HCT116 (cell line): Measurements from ENCODE around the gene RASL10A. TPM values are rescaled to one million over a fixed set of nuclear protein-coding genes. Genes with fewer than 3 reads are reported as not detected.

Experiments used
- ATAC-seq: fragments of 200-7000 bp; cut with Tn5 transposase; 2 replicates; pipeline ENCODE4 v1.9.1; 2020; ENCODE audit warnings: mild to moderate bottlenecking, moderate library complexity
- BruUV-seq: library from RNA; stranded (reverse); fragments of 400-500 nt; replicated peaks from 2 replicates; lab custom pipeline; 2021; lab: Mats Ljungman, UMichigan
- CTCF ChIA-PET: fragments of 300-600 bp; sonication (Branson Sonifier 250); formaldehyde crosslinking; loops from one replicate; lab custom pipeline; 2021; ENCODE audit warnings: antibody characterized with exemption; lab: Charles Lee
- POLR2A ChIA-PET: fragments of 300-600, 350-600 bp; sonication (Branson Sonifier 250); formaldehyde crosslinking; loops from one replicate; lab custom pipeline; 2021; ENCODE audit warnings: antibody characterized with exemption; lab: Charles Lee
- RAD21 ChIA-PET, 2 experiments: fragments of 300-600 bp; sonication (Branson Sonifier 250); formaldehyde crosslinking; loops; one replicate each; lab custom pipeline; 2023; ENCODE audit warnings: low total read pairs in 2 of 2; ENCODE audit not compliant: uncharacterized antibody in 2 of 2, unreplicated experiment in 2 of 2, low non-redundant PET in 1 of 2; lab: Charles Lee
- DNase-seq: peaks from one replicate; pipeline ENCODE4 v3.0.0-alpha.2; 2010; ENCODE audit warnings: low read depth, low spot score
- H2AFZ ChIP-seq: fragments of 200-600 bp; shearing (Covaris generic), sonication (generic); 2 replicates; pipeline ENCODE4 v1.6.1; 2017; ENCODE audit warnings: low read depth, mixed run types, mixed read lengths, antibody characterized with exemption, low read length; ENCODE audit not compliant: poor library complexity, severe bottlenecking
- H3K27ac ChIP-seq: 2 replicates; pipeline ENCODE4 v1.5.1; 2012; ENCODE audit warnings: low read depth, low read length
- H3K27me3 ChIP-seq: fragments of 200-600 bp; sonication (generic); 2 replicates; pipeline ENCODE4 v1.6.1; 2016; ENCODE audit warnings: mixed run types, low read length, mixed read lengths; ENCODE audit not compliant: insufficient read depth
- H3K36me3 ChIP-seq, 2 experiments: fragments of 200-500 bp in 1 of 2; fragments of 200-600 bp in 1 of 2; sonication (Bioruptor generic) in 1 of 2; sonication (generic) in 1 of 2; 2 replicates each; pipeline versions ENCODE4 v1.5.1 to v1.6.1; 2014 to 2016; ENCODE audit warnings: low read length in 2 of 2, inconsistent platforms in 1 of 2, mixed read lengths in 1 of 2, mixed run types in 1 of 2; ENCODE audit not compliant: insufficient read depth in 2 of 2, control insufficient read depth in 1 of 2
- H3K4me1 ChIP-seq, 2 experiments: fragments of 200-600 bp in 1 of 2; sonication (generic) in 1 of 2; 2 replicates each; pipeline versions ENCODE4 v1.5.1 to v1.6.1; 2012 to 2017; ENCODE audit warnings: low read length in 2 of 2, inconsistent platforms in 1 of 2, mild to moderate bottlenecking in 1 of 2, mixed read lengths in 1 of 2, mixed run types in 1 of 2, moderate library complexity in 1 of 2; ENCODE audit not compliant: insufficient read depth in 2 of 2, control insufficient read depth in 1 of 2
- H3K4me2 ChIP-seq: fragments of 200-600 bp; sonication (generic); 2 replicates; pipeline ENCODE4 v1.6.1; 2017; ENCODE audit warnings: mixed run types, low read length, mixed read lengths
- H3K4me3 ChIP-seq, 2 experiments: fragments of 200-600 bp in 1 of 2; sonication (generic) in 1 of 2; replicated peaks in 1 of 2; 2 replicates each; pipeline ENCODE4 v1.5.1; 2011 to 2016; ENCODE audit warnings: low read length in 2 of 2, control low read depth in 1 of 2, low read depth in 1 of 2, mild to moderate bottlenecking in 1 of 2, mixed read lengths in 1 of 2, mixed run types in 1 of 2
- H3K79me2 ChIP-seq: fragments of 200-600 bp; sonication (generic); 2 replicates; pipeline ENCODE4 v1.6.1; 2017; ENCODE audit warnings: mild to moderate bottlenecking, mixed run types, low read length, moderate library complexity, mixed read lengths; ENCODE audit not compliant: insufficient read depth
- H3K9ac ChIP-seq: fragments of 200-600 bp; sonication (generic); 2 replicates; pipeline ENCODE4 v1.6.1; 2016; ENCODE audit warnings: low read length, mixed read lengths
- H3K9me2 ChIP-seq: fragments of 200-600 bp; sonication (generic), shearing (Covaris generic); 2 replicates; pipeline ENCODE4 v1.6.1; 2017; ENCODE audit warnings: mixed run types, mild to moderate bottlenecking, moderate library complexity; ENCODE audit not compliant: insufficient read depth
- H3K9me3 ChIP-seq, 2 experiments: fragments of 200-500 bp in 1 of 2; fragments of 200-600 bp in 1 of 2; sonication (Bioruptor generic) in 1 of 2; sonication (generic) in 1 of 2; 2 replicates each; pipeline ENCODE4 v1.6.1; 2014 to 2017; ENCODE audit warnings: low read length in 2 of 2, mixed read lengths in 2 of 2, inconsistent platforms in 1 of 2, low read depth in 1 of 2, mild to moderate bottlenecking in 1 of 2, mixed run types in 1 of 2, moderate library complexity in 1 of 2; ENCODE audit not compliant: control insufficient read depth in 1 of 2, insufficient read depth in 1 of 2
- H4K20me1 ChIP-seq: fragments of 200-600 bp; sonication (generic), shearing (Covaris generic); 2 replicates; pipeline ENCODE4 v1.6.1; 2017; ENCODE audit warnings: mixed run types, mild to moderate bottlenecking, moderate library complexity; ENCODE audit not compliant: insufficient read depth
- CTCF ChIP-seq, 3 experiments: fragments of 200-600 bp in 1 of 3; sonication (generic) in 1 of 3; IDR thresholded peaks in 2 of 3; conservative IDR thresholded peaks in 1 of 3; 2 replicates each; pipeline ENCODE4 v1.5.1; 2012 to 2017; ENCODE audit warnings: low read depth in 2 of 3, low read length in 2 of 3, antibody characterized with exemption in 1 of 3, borderline replicate concordance in 1 of 3, control low read depth in 1 of 3, mild to moderate bottlenecking in 1 of 3, mixed read lengths in 1 of 3, mixed run types in 1 of 3, moderate library complexity in 1 of 3; ENCODE audit not compliant: insufficient read depth in 1 of 3
- EGR1 ChIP-seq: IDR thresholded peaks from 2 replicates; pipeline ENCODE4 v1.6.1; 2012; ENCODE audit warnings: low read depth
- ELF1 ChIP-seq: IDR thresholded peaks from 2 replicates; pipeline ENCODE4 v1.6.1; 2012; ENCODE audit warnings: low read depth, borderline replicate concordance
- FOSL1 ChIP-seq: IDR thresholded peaks from 2 replicates; pipeline ENCODE4 v1.6.1; 2012; ENCODE audit warnings: low read depth
- JUND ChIP-seq: IDR thresholded peaks from 2 replicates; pipeline ENCODE4 v1.6.1; 2012
- MAX ChIP-seq: IDR thresholded peaks from 2 replicates; pipeline ENCODE4 v1.6.1; 2012
- POLR2A ChIP-seq: IDR thresholded peaks from 2 replicates; pipeline ENCODE4 v1.7.0; 2011; ENCODE audit warnings: borderline replicate concordance; ENCODE audit not compliant: insufficient read depth, insufficient read length; ENCODE audit errors: extremely low read depth
- POLR2AphosphoS5 ChIP-seq: IDR thresholded peaks from 2 replicates; pipeline ENCODE4 v1.6.1; 2011; ENCODE audit warnings: mild to moderate bottlenecking, low read depth, low read length, moderate library complexity
- RAD21 ChIP-seq: IDR thresholded peaks from 2 replicates; pipeline ENCODE4 v1.6.1; 2012; ENCODE audit warnings: low read depth, mild to moderate bottlenecking
- REST ChIP-seq: IDR thresholded peaks from 2 replicates; pipeline ENCODE4 v1.6.1; 2012; ENCODE audit warnings: low read depth
- SIN3A ChIP-seq: IDR thresholded peaks from 2 replicates; pipeline ENCODE4 v1.6.1; 2012; ENCODE audit warnings: low read depth
- SP1 ChIP-seq: IDR thresholded peaks from 2 replicates; pipeline ENCODE4 v1.6.1; 2012; ENCODE audit warnings: low read depth
- SRF ChIP-seq: IDR thresholded peaks from 2 replicates; pipeline ENCODE4 v1.6.1; 2012; ENCODE audit warnings: low read depth
- TCF7L2 ChIP-seq: IDR thresholded peaks from 2 replicates; pipeline ENCODE4 v1.7.0; 2011; ENCODE audit warnings: borderline replicate concordance, inconsistent platforms; ENCODE audit not compliant: insufficient read depth, insufficient read length; ENCODE audit errors: extremely low read depth
- YY1 ChIP-seq: IDR thresholded peaks from 2 replicates; pipeline ENCODE4 v1.6.1; 2011; ENCODE audit warnings: low read length, low read depth, moderate library complexity, mild to moderate bottlenecking; ENCODE audit not compliant: insufficient replicate concordance; ENCODE audit errors: extremely low read depth
- ZNF274 ChIP-seq: fragments of 200-500 bp; sonication (Bioruptor generic); IDR thresholded peaks from 2 replicates; pipeline ENCODE4 v1.6.1; 2014; ENCODE audit warnings: mild to moderate bottlenecking, low read depth, low read length, inconsistent platforms
- intact Hi-C: fragments of 100-400 bp; cut with micrococcal nuclease; formaldehyde crosslinking; loops from 2 replicates; pipeline ENCODE4 v1.10.0; 2022
- total RNA-seq: library from RNA; stranded (reverse); gene quantifications from one replicate; pipeline ENCODE4 v1.2.1, GENCODE V29; 2021; ENCODE audit not compliant: unreplicated experiment

The RASL10A gene
- total RNA-seq, 1 experiment from 2014 or later = 0.96 TPM

- Histone ChIP-seq H4K20me1 (no peaks in the 10 kb centered on the region), H3K4me1 (peaks cover 0 to 6% of the 10 kb centered on the region in 2 experiments; a peak in 1 of 4 replicates), H3K36me3 (peaks cover 3 to 9% of the 10 kb centered on the region in 2 experiments; a peak in 2 of 4 replicates), H3K9me2 (no peaks in the 10 kb centered on the region), H2AFZ (no peak overlapping the region), H3K27me3 (no peaks in the 10 kb centered on the region), H3K27ac (no peak overlapping the region), H3K4me3 (no peak overlapping the region), H3K79me2 (no peaks in the 10 kb centered on the region), H3K9me3 (no peaks in the 10 kb centered on the region), H3K9ac (no peak overlapping the region), H3K4me2 (no peak overlapping the region)
- BruUV-seq = no TSS peak
- ChIA-PET RAD21 (no interaction called here), CTCF (no interaction called here), POLR2A (no interaction called here)
- DNase-seq = no peak
- TF ChIP-seq ZNF274 (no peak), YY1 (no peak), SRF (no peak), FOSL1 (no peak), MAX (no peak), POLR2AphosphoS5 (no peak), ELF1 (no peak), JUND (no peak), SP1 (no peak), RAD21 (no peak), SIN3A (no peak), TCF7L2 (no peak), REST (no peak), CTCF (IDR thresholded peaks at IDR 0.05 in 2 of 3, conservative IDR thresholded peaks at IDR 0.05 in 1 of 3; ENCODE audit: borderline replicate concordance in 1 of 3, insufficient read depth in 1 of 3, low read depth in 2 of 3, low read length in 2 of 3) (no peak), EGR1 (no peak), POLR2A (no peak)
- ATAC-seq = no peak
- intact Hi-C loops = no loop called here
Observed at GRCh38 chr22:29332886-29333496, 17.5 kb upstream of the RASL10A start.
